ENCODE results near the gene MYO19. TPM values are rescaled to one million over a fixed set of nuclear protein-coding genes. Genes with fewer than 3 reads are reported as not detected.

Gene MYO19
- total RNA-seq, 1 experiment from 2014 or later: 144 TPM

DNA sequence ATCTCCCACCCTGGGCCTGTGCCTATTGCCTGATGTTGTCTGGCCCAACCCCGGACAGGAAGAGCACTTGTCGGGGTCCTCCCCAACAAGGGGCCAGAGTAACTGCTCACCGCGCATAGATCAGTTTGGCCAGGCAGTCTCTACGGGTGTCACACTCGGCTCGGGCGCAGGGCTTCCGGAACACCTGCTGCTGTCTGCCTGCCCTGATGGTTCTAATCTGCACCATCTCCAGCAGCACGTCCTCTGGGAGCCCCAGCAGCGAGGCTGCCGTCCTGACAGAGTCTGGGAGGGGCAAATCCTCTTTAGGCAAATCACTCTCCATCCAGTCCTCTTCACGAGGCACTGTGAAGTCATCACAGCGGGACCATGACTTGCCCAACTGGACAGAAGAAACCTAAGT, 24.0 kb downstream of the MYO19 start:
- Histone ChIP-seq H3K4me2 (ENCODE audit: insufficient read depth, insufficient read length, low read length) (no peak overlapping the region), H4K8ac (replicated peaks; ENCODE audit: insufficient read length, low read depth, low read length) (no peak overlapping the region), H2BK12ac (ENCODE audit: insufficient read length, low read depth, low read length) (no peak overlapping the region), H3T11ph (ENCODE audit: low read length) (no peak overlapping the region), H3K4me1 (ENCODE audit: insufficient read depth, low read length) (no peaks in the 10 kb centered on the region), H3K27me3 (ENCODE audit: insufficient read depth, low read length) (no peaks in the 10 kb centered on the region), H3K4ac (ENCODE audit: low read depth, low read length) (no peak overlapping the region), H2BK20ac (ENCODE audit: low read depth, low read length, poor library complexity, severe bottlenecking) (no peak overlapping the region), H3K79me1 (ENCODE audit: insufficient read depth, low read depth, low read length, poor library complexity, severe bottlenecking) (no peaks in the 10 kb centered on the region), H2BK5ac (ENCODE audit: insufficient read length, low read length) (no peak overlapping the region), H3K18ac (ENCODE audit: insufficient read length, low read depth, low read length) (no peak overlapping the region), H2BK120ac (ENCODE audit: low read depth, low read length, poor library complexity, severe bottlenecking) (no peak overlapping the region), H3K23ac (ENCODE audit: insufficient read length, low read depth, low read length) (no peak overlapping the region), H3K79me2 (ENCODE audit: insufficient read depth, low read length) (no peaks in the 10 kb centered on the region), H3K9me3 (ENCODE audit: control insufficient read depth, low read depth, low read length) (no peaks in the 10 kb centered on the region), H3K56ac (ENCODE audit: insufficient read length, low read depth, low read length) (no peak overlapping the region), H3K23me2 (ENCODE audit: insufficient read length, low read depth, low read length, poor library complexity, severe bottlenecking) (no peaks in the 10 kb centered on the region), H2BK15ac (ENCODE audit: low read depth, low read length) (no peak overlapping the region), H2AFZ (ENCODE audit: low read length) (no peak overlapping the region), H2AK5ac (ENCODE audit: insufficient read length, low read length) (no peak overlapping the region), H4K91ac (ENCODE audit: insufficient read length, low read depth, low read length) (no peak overlapping the region), H3K9ac (ENCODE audit: extremely low read depth, insufficient read length, low read length) (no peak overlapping the region), H4K20me1 (ENCODE audit: control insufficient read depth, insufficient read depth, insufficient read length) (no peaks in the 10 kb centered on the region), H4K5ac (ENCODE audit: insufficient read length, low read depth, low read length) (no peak overlapping the region), H3K14ac (ENCODE audit: insufficient read depth, low read length) (no peak overlapping the region), H3K27ac (ENCODE audit: insufficient read length, low read depth, low read length) (no peak overlapping the region)
- H3K4me3 Mint-ChIP-seq: no peak overlapping the region
- H3K27me3 Mint-ChIP-seq (ENCODE audit: low read depth): no peaks in the 10 kb centered on the region; the same call in 1 of the 2 replicates
- no peaks in the 10 kb centered on the region for H3K9me3 Mint-ChIP-seq
- WGBS (ENCODE audit: extremely low coverage, insufficient read length, low lambda C conversion rate): no CpG with 5 or more reads among the region's 14 CpGs
- H3K36me3 Mint-ChIP-seq (ENCODE audit: insufficient read depth in 1 of 3, low read depth in 3 of 3): peaks cover 47 to 98% (median 92%) of the 10 kb centered on the region in 3 experiments
- TF ChIP-seq CTCF (conservative IDR thresholded peaks at IDR 0.05): no peak
- no peak for DNase-seq
- peak overlapping the region in 1 of 3 experiments; percentile 67; a peak in 1 of 7 replicates for H3K27ac Mint-ChIP-seq
- no peaks in the 10 kb centered on the region for H3K4me1 Mint-ChIP-seq
